H54 (cell line): ENCODE data around the gene THSD7B.
"Not testable (repeated sequence)": the region's sequence is repeated elsewhere in the genome, so short reads cannot be mapped to it uniquely, and the experiment has no call there.

Experiments
- DNase-seq: peaks from one replicate; pipeline ENCODE4 v3.0.0; 2011; ENCODE audit warnings: low spot score, mixed read lengths; ENCODE audit not compliant: insufficient read length
- FAIRE-seq: peaks from 3 replicates; lab custom pipeline; 2011; peaks lifted over from hg19 to GRCh38; lab: Jason Lieb, UNC
- POLR2A ChIP-seq: IDR thresholded peaks from 2 replicates; pipeline ENCODE4 v1.6.1; 2011; ENCODE audit warnings: low read depth, mild to moderate bottlenecking, low read length

THSD7B gene

DNA sequence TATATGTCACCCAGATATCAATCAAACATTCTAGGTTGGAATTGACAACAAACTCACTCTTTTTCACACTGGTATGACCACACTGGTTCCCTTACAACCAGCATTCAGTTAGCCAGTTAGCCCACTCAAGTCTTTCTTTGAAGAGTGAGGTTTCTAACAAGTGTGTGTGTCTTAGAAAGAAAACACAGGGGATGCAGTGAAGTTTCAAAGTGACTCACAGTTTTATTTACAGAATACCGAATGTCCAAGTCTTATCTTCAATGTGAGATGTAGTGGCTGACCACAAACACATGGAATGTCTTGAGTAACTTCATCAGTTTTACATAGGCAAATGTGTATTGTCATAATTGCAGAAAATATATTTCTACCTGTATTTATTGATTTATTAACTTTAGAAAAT, 924.2 kb downstream of the THSD7B start:
- no peak for TF ChIP-seq POLR2A
- FAIRE-seq = no peak

DNA sequence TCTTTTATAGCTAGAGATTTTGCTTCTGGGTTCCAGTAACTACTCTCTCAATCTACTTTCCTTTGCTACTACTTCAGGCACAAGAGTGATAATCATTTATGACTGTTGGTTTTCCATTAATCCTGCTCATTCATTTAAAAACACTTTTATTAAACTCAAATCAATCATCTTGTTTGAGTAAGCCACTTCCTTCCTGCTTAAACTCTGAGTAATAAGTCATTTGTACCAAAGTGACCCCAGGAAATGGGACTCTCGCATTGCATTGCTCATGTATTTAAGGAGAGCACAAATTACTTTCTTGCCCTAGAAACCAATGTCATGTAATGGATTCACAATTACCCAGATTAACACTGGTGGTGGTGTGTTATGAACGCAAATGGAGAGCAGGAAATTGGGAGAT, 928.2 kb downstream of the THSD7B start:
- no peak for DNase-seq
- FAIRE-seq = no peak
- TF ChIP-seq POLR2A = no peak

More for the DNA sequence above, 924.2 kb downstream of the THSD7B start:
- DNase-seq = no peak

DNA sequence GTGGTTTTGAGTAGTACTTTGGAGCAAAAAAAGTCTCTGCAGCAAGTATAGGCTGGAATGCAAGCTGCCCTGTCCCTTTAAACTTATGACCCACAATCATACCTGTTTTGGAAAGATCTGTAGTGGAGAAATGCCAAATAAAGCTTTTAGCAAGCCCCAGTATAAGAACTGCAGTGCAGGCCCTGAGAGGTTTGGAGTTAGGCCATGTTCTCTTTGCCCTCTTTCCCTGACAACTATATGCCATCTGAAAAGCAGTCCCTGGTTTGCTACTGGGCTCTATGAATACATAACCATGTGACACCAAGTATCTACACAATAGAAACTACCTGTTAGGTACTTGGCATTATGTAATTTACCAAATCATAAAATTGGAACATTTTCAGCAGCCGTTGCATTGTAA, 931.6 kb downstream of the THSD7B start:
- FAIRE-seq (no peak), DNase-seq (no peak)
- no peak for TF ChIP-seq POLR2A

DNA sequence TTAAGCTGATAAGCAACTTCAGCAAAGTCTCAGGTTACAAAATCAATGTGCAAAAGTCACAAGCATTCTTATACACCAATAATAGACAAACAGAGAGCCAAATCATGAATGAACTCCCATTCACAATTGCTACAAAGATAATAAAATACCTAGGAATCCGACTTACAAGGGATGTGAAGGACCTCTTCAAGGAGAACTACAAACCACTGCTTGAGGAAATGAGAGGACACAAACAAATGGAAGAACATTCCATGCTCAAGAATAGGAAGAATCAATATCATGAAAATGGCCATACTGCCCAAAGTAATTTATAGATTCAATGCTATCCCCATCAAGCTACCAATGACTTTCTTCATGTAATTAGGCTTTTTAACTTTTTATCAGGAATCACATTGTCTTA, 934.9 kb downstream of the THSD7B start:
- not testable (repeated sequence) for DNase-seq, FAIRE-seq

DNA sequence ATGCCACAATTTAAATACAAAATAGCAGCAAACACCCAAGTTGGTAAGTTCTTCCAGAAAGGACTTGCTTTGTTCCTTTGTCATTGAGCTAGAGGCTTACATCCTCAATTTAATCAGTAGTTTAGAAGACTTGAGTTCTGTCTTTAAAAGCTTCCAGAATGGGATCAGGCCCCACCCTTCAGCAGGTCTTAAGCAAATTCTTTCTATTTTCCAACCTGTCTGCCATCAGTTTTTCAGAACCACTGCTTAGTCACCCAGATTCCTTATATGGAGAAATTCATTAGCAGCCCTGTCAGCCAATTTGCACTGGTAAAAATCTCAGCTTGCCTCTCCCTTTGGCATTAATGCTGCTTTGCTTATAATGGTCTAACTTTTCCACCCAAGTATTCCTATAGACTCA, 935.3 kb downstream of the THSD7B start:
- FAIRE-seq (no peak), DNase-seq (no peak)
- no peak for TF ChIP-seq POLR2A

DNA sequence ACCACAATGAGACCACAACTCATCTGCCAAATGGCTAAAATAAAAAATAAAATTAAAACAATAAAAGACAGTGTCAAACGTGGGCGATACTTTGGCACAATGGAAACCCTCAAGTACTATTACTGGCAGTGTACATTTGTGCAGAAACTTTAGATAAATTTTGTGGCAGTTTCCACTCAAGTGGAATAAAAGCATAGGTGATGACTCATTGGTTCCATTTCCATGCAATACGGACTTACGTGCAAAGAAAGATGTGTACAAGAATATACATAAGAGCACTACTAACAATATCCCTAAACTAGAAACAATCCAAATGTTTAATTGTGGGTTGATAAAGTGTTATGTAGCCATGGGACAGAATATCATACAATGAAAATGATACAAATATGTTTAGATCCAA, 940.0 kb downstream of the THSD7B start:
- DNase-seq (no peak), FAIRE-seq (no peak)
- TF ChIP-seq POLR2A = no peak

DNA sequence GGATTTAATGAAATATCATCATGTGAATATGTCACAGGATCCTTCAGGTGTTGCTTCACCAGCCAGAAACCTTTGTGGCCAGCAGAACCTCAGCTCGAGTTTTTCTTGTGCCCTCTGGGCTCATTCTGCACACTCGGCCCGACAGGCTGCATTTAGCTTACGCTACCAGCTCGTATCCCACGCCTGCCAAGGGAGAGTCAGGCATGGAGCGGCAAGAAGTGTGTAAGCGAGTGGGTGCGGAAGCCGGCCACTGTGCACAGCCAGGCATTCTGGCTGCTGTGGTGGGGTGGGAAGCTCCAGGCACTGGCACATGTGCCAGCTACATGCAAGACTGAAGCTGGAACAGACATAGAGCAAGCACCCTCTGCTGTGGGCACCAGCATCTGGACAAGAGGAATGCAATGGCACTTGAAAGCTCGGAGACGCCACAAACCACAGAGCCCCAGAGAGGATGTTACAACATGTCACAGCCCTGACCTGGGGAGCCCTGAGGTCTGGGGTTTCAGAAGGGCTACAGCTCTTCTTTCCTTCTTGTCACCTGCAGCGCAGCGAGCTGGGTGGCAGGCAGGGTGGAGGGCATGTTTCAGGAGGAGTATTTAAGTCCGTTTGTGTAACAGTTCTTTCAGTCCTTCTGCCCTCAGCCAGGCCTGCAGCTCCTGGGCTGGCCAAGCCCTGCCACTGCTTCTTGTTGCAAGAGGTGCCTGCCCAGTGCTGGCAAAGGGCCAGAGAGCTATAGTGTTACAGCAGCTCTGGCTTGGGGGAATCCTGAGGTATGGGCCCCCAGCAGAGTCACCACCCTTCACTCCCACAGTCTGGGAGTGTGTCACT, 941.7 kb downstream of the THSD7B start:
- DNase-seq = no peak
- no peak for FAIRE-seq
- TF ChIP-seq POLR2A = no peak

DNA sequence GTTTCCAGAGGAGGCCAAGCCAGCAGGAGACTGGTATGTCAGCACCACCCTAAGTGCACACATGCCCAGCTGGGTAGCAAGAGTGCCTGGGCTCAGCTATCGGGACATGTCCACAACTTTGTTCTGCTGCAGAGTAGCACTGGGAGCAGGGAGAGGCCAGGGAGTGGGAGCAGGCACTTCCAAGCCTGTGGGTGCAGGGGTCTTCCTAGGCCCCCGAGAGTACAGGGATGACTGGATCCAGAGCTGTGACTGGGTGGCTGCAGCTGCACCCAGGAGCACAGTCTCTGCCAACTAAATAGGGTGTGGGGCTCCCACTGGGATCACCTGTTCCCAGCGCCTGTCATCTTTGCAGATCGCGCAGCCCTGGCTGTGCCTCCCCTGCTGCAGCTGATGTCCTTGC, 943.0 kb downstream of the THSD7B start:
- TF ChIP-seq POLR2A = no peak
- no peak for FAIRE-seq
- no peak for DNase-seq

DNA sequence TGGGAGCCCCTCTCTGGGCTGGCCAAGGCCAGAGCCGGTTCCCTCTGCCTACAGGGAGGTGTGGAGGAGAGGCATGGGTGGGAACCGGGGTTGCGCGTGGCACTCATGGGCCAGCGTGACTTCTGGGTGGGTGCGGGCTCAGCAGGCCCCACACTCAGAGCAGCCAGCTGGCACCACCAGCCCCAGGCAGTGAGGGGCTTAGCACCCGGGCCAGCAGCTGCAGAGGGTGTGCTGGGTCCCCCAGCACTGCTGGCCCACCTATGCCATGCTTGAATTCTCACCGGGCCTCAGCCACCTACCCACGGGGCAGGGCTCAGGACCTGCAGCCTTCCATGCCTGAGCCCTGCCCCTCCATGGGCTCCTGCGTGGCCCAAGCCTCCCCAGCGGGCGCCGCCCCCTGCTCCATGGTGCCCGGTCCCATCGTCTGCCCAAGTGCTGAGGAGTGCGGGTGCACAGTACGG, 950.4 kb downstream of the THSD7B start:
- no peak for TF ChIP-seq POLR2A
- FAIRE-seq (no peak), DNase-seq (no peak)

DNA sequence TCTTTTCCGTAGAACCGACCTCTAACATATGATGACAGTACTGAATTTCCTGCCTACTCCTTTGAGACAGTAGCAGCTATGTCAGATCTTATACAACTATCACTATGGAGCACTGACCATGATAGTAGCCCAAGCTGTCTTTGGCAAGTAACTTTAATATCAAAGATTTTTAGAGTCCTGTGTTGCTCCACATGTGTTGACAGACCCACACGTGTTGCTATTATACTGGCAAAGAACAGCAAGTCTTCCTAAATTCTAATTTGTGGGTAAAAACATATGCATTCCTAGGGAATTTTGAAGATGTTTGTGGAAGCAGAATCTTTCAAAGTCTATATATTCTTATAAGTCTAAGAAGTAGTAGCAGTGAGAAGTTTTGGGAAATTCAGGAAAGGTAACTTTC, 953.4 kb downstream of the THSD7B start:
- TF ChIP-seq POLR2A = no peak
- FAIRE-seq = no peak
- no peak for DNase-seq

DNA sequence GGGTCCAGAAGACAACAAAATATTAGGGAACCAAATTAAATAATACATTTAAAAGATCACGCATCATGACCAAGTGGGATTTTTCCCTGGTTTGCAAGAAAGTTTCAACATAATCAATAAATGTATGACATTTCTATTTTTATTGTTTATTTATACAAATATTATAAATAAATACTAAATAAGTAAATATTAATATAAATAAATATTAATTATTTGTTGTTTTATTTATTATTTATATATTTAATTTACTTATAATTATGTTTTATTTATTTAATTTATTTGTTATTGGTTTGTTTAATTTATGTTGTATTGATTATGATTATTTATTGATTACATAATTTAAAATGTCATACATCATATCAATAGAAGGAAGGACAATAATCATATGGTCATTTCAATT, 956.4 kb downstream of the THSD7B start:
- TF ChIP-seq POLR2A = no peak
- no peak for DNase-seq
- no peak for FAIRE-seq

DNA sequence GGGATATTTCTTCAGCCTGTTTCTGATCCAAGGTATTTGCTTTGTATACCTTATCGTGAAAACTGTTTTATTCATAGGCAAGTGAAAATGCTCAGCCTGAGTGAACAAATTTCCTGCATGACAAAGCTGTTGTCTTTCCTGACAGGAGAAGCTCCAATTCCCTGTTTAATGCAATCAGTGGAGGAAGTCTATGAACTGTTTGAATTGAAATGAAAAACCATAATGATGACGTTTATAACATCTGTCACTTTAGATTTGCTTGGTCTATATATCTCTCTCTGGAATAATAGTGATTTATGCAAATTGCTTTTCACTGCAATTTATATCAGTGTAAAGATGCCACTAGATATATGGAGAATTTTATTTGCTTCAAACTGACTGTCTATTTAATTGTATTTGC, 959.6 kb downstream of the THSD7B start:
- DNase-seq (no peak), FAIRE-seq (no peak)
- no peak for TF ChIP-seq POLR2A
